Activated naive CD4-positive, alpha-beta T cell (primary cell): ENCODE results near the gene CDC42BPG.

Source experiments
- DNase-seq, 4 experiments: peaks; one replicate each; lab custom pipeline; 2025; lab: John Stamatoyannopoulos, UW

Gene CDC42BPG

DNA sequence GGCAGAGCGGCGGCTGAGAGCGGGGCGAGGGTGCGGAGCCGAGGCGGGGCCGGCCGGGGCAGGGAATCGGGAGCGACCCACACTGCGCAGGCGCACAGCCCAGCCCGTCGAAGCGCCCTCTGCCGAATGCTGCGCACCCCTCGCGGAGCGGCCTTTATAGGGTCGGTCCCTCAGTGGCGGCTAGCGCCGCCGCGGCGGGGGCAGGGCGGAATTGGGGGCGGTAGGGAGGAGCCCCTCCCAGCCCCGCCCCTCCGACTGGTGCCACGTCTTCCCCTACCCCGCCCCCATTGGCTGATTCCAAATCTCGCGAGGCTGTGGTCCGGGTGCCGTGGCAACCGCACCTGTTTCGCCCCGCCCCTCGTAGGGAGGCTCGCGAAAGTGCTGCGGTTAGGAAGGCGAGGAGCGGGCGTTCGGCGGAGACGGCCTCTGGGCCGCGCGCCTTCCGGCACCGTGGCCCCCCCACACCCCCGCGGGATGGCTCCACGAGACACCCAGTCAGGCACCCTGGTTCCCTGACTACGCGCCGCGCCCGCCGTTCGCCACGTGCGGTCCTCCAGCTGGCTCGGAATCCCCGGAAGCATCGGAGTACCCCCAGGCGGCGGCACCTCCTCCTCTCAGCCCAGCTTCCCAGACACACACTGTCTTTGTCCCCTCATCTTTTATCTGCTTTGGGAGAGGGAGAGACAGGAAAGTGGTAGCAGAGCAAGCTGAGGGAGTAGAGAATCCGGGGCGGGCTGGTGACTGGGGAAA, 34.2 kb upstream of the CDC42BPG start, which contains the start of gene EHD1:
Gene EHD1 (minus strand): TSS at position 128 of the 750 bp plus-strand sequence. CDS start 157 bp downstream, outside the sequence.
- peak; percentile 99 for DNase-seq

DNA sequence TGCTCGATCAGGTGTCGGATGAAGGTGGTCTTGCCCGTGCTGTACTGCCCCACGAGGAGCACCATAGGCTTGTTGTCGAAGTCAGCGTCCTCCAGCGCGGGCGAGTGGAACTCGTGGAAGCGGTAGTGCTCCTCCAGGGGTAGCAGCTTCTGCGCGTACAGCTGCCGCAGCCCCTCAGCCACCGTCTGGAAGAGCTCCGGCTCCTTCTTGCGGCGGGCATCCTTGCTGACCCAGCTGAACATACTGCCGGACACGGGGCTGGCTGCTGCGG, 33.7 kb upstream of the CDC42BPG start:
- peak in 1 of 4 experiments; percentile 70 for DNase-seq

DNA sequence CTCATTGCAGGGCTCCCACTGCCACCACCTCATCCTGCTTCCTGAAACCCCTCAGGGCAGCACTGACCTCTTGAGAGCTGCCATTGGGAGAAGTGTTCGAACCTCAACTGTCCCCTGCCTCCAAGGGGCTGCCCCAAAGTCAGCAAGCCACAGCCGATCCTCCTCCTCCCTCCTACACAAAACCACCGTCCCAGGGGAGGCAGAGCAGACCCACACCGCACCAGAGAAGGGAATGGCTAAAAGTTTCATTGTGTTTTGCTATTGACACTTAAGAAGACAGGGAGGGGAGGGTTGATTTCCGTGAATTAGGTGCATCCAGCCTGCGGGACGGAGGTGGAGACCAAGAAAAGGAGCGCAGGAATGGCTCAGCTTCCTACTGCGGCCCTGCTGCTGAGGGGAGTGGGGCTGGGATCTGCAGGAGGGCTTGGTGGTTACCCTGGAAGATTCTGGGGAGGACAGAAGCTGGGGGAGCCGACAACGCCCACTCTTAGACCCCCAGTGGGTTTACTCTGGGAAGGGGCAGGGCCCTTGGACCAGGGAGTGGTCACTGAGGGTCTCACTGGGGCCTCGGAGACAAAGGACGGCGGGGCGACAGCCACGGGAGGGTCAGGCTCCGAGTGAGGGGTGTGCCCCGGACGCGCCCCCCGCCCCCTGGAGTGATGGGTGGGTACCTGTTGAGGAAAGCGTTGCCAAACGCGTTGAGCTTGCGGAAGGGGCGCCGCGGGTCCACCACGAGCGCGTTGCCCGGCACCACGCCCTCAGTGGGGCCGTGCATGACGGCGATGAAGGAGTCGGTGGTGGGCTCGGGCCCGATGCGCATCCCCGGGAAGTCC, 33.2 kb upstream of the CDC42BPG start:
- no peak for DNase-seq

DNA sequence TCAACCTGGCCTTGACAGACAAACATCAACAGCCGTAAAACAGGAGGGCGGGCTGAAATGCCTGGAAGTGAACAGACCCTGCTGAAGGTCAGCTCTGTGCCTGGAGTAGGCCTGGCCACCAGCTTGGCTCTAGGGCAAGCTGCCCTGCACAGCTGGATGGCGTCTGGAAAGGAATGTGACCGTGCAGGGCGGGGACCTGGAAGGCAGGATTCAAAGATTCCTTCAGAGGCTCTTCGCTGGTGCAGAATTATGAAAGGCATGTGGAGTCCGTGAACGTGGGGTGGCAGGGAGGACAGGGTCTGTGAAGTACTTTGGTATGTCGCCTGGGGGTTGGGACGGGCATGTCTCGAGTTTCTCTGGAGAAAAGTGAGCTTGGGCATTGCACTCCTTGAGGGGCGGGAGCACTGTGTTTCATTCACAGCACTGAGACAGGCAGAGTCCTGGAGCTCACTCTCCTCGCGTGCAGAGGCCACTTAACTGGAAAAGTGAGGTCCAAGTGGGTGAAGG, 32.4 kb upstream of the CDC42BPG start:
- no peak for DNase-seq

DNA sequence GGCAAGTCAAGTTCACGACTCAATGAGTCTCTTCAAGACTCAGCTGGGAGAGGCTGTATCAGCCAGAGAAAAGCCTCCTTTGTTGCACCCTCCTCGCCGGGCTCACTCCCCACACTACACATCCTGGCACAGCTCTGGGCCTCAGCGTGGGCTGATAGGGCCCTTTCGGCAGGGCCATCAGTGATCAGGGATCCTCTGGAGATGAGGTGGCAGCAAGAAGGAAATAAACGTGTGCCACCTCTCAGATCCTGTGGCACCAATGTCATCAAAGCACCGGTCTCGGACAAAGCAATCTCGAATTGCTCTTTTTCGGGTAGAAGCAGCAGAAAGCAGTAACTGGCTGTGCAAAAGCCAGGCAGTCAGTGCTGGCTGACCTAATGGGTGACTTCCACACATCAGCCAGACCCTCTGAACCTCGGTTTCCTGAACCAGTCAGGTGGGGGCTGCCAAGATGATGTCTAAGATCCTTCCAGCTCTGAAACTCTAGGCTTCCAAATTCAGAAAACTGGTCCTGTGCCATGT, 31.8 kb upstream of the CDC42BPG start:
- DNase-seq, result no peak

DNA sequence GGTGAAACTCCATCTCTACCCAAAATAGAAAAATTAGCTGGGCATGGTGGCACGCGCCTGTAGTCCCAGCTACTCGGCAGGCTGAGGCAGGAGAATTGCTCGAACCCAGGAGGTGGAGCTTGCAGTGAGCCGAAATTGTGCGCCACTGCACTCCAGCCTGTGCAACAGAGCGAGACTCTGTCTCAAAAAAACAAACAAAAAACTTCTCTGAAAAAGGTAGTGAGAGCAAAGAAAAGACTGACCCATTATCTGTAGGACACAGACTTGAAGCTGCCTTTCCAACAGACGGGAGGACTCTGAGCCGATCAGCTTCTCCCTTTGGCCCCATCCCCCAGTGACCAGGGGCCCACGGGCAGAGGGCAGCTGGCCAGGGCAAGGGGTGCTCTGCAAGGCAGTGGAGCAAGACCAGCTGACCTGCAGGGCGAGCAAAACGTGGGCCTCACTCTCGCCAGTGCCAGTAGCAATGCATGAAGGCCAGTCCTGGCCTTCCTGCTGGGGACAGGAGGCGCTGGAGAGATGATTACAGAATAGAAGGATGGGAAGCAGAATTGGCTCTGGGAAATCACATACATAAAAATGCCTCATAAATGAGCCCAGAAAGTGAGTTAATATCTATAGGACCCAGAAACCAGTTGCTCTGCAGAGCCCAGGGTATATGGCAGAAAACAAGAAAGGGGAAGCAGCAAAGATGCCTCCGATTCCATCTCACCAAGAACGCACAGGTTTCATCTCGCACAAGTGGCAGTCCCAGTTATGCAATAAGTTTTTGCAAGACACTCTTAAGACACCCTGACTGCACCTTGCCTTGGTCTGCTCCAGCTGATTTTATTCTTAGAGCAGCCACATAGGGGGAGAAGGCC, 31.1 kb upstream of the CDC42BPG start:
- no peak for DNase-seq

DNA sequence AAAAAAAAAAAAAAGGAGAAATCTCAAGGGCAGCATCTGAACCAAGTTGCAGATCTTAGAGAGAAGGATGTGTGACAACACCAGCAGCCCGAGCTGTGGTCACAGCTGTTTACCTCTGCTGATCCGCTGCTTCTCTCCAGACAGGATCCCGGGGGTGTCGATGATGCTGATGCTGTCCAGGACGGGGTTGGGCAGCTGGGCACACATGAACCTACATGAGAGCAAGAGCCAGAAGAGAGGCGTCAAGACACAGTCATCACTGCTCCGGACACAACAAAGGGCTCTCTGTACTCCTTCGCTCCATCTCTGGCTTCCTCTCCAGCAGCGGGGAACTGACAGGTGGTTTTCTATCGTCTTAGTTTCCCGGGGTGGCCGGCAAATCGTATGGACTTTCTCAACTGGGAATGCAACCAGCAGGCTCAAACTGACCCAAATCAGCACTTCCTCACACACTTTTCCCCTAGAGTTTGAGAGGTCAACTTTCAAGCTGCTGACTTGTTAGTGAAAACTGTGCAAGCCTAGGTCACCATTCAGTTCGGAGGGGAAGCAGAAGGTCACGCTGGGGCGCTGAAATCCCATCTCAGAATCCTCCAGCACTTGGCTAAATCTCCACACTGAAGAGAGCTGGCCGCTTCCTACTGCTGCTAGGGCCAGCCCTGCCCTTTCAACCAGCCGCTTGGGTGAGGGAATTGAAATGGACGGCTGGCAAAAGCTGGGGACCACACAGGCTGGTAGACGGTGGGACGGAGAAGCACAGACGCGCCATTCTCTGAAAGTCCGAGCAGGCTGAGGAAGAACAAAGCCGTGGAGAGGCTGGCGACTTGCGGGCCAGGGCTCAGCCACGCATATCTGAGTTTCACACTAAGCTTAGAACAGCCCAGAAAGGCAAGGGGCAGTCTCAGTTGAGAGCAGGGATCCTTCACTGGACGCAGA, 30.1 kb upstream of the CDC42BPG start:
- no peak for DNase-seq

DNA sequence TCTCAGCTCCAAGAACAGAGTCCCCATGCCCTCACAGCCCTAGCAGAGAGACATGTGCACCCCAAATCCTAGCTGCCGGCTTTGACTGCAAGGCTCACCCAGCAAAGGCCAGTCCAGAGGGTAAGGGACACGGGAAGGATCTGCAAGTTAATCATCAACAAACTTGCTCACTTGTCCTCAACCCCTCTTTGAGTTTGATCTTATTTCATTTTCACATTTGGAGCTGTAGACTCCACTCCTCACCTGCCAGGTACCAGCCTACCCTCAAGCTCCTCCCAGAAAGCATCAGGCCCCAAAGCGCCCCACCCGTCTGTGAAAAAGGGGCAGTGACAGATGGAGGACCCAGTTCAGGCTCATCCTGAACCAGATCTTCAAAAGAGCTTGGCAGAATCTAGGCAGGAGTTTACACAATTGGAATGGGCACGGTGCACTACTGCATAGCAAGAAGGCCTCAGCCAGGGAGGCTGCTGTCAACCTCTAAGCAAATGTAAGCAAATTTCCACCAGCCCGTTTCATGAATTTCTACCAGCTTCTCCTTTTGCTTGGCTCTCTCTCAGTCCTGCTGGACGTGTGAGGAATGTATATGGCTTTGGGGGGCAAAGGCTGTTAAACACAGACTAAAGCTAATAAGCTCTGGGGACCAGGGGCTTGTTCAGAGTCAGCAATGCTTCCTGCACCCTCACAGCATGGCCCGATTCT, 28.5 kb upstream of the CDC42BPG start:
- no peak for DNase-seq

DNA sequence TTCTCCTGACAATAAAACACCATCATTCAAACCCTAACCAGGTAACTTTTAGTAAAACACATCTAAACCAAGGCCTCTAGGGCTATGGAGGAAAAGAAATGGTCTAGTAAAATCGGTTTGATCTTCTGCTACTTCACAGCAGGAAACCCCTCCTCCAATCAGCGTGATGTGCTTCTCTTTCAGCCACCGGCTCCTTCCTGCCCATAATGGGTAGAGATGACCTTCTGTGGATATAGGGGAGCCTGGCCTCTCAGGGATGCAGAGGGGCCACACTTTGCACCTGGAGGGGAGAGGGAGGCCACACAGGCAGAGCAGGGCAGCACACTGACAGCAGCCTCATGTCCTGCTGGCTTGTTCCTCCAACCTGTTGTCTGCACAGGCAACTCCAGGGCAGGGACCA, 27.0 kb upstream of the CDC42BPG start:
- no peak for DNase-seq

DNA sequence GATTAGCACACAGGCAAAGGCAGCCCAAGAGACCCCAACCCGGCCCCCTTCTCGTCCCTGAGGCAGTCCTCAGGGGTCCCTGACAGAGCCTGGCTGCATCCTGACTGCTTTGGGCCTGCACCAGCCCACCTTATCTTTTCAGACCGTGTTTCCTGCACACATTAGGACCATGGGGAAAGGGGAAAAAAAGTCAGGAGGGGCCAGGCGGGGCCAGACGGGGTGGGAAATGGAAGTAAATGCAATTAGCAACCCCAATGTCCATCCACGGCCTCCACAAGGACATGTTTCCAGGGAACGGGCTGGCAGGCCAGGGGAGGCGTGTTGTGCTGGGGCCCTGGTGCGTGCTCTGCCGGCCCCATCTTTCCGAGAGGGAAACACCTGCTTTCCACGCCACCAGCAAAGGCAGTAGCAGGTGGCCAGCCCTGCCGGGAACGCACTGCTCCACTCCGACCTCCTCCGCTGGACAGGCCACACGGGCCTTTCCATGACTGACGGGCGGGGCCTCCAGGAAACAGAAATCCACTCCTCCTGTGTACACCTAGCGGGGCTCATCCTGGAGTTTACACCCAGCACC, 26.5 kb upstream of the CDC42BPG start:
- no peak for DNase-seq

DNA sequence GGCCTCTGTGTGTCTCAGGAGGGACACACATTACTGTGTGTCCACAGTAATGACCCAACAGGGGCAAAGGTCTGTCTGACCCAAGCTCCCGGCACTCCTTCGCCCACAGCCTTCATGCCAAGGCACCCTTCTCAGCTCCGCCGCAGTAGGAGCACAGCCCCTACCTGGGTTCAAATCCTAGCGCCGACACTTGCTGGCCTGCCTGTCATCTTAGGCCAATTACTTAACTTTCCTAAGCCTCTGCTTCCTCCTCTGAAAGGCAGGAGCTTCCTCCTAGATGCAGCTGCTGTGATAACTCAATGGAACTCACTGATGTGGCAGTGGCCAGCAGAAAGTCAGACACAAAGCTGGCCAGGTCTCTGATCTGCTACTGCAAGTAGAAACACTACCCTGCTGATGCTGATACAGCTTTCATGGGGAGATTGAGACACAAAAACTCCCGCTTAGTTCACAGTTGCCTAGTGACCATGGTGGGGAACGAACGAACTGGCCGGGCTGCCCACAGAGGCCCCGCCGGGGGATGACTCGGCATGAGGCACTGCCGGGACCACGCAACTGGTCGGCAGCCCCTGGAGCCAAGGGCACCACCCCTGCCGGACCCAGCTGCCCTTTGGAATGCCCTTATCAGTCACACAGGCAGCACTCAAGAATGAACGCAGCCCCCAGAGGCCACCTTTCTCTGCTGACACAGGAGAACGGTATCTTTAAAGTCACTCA, 25.9 kb upstream of the CDC42BPG start:
- DNase-seq, result no peak

DNA sequence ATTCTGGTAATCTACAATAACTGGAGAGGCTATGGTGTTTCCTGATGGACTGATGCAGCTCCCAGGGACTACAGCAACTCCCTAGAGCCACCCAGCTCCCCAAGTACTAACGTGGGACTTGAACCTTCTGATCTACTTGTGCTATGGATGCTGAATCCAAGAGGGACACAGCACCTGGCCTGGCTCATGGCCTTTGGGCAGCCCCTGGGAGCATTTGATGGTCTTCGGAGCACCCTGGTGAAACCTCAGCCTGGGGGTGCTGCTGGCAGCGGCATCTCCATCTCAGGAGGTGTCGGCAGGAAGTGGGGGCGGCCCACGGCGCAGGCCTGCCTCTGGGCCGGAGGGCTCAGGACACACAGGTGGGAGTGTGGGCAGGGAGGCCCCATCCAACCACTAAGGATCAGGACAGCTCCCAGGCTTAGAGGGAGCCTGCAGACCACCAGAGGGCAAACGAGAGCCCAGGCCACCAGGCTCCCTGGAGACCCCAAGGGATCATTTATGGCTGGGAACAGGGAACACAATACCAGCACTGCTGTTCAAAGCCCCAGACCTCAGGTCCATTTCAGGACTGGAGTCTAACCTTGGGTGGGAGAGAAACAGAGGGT, 25.2 kb upstream of the CDC42BPG start:
- no peak for DNase-seq

DNA sequence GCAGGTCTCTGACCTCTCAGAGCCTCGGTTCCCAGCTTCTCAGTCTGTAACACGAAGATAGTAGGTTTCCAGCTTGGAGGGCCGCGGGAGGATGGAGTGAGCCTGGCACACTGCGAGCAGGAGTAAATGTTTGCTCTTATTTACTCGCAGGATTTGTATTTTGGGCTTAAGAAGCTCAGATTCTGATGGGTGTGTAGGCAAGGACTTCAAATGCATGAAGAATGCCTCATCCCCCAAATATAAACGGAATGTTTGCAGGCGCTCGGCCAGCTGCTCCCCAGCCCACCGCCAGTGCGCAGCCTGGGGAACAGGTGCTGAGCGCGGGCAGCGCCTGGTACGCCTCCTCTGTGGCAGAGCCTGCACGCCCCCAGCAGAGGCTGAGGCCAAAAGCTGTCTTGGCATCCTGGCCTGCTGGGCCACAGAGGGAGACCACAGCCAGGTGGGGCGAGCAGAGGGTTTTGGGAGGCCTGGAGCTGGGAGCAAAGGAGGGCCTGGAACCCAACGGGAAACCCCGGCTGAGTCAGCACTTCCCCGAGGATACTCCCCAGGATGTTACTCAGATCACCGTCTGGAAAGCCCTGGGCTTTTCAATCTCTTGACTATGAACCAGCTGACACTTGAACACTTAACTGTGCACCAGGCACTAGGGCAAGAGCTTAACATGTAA, 24.6 kb upstream of the CDC42BPG start:
- DNase-seq, result peak in 2 of 4 experiments; percentile 24 to 26

DNA sequence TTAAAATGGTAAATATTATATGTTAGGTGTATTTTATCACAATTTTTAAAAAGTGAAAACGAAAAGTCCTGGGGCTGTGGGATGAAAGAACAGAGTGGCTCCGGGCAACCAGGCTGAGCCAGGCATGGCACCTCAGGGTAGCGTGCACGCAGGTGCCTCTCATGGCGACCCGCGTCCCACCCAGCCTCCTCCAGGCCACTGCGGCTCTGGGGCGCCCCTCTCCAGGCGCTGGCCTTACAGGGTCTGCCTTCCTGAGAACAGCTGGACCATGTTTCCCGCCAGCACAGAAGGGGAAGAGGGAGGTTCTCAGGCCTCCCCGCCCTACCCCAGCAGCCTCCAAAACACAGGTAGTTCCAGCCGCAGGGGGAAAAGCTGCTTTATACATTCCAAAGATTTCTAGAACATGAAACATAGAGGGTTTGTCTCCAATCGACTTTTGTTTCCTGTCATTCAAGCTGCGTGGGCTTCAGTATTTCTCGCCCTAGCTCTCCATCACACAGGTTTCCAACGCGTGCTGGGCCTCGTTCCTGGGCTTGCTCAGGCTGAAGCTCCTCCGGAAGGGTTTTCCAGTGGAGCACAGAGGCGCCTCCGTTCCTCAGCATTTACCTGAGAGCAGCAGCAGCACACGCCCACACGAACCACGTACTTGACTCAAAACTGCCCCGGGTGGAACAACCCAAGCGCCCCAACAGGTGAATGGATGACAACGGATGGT, 23.5 kb upstream of the CDC42BPG start:
- no peak for DNase-seq

DNA sequence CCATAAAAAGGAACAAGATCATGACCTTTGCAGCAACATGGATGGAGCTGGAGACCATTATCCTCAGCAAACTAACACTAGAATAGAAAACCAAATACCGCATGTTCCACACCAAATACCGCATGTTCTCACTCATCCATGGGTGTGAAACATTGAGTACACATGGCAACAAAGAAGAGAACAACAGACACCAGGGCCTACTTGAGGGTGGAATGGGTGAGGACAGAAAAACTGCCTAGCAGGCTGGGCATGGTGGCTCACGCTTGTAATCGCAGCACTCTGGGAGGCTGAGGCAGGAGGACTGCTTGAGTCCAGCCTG, 21.7 kb upstream of the CDC42BPG start:
- DNase-seq, result no peak

DNA sequence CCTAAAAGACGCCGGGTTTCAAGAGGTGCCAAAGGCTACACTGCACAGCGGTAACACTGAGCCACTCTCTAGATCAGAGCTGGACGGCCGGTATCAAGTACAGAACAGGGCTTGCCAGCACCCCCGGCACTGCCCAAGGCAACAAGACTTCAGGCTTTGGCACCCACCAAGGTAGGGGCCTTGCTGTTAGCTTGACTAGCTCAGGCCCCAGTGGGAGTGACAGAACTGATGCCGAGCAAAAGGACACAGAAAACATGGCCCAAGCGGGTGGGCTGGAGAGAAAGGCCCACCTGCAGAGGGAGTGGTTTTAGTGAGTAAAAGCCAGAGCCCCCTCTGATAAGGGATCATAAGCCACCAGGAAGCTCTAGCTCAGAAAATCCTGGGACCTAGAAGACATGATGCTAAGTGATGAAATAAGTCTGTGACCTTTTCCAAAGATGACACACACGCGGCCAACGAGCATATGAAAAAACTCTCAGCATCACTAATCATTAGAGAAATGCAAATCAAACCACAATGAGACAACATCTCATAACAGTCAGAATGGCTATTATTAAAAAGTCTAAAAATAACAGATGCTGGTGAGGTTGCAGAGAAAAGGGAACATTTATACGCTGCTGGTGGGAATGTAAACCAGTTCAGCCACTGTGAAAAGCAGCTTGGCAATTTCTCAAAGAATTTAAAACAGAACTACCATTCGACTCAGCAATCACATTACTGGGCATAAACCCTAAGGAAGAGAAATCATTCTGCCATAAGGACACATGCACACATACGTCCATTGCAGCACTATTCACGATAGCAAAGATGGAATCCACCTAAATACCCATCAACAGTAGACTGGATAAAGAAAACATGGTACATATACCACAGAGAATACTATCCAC, 21.1 kb upstream of the CDC42BPG start:
- no peak for DNase-seq
